CD4-positive, alpha-beta T cell (primary cell): Measurements from ENCODE around the gene CXCR5. TPM values are rescaled to one million over a fixed set of nuclear protein-coding genes. Genes with fewer than 3 reads are reported as not detected.

Source experiments
- ATAC-seq: fragments of 200-7000 bp; cut with Tn5 transposase; one replicate; pipeline ENCODE4 v1.10.0; 2022; ENCODE audit warnings: mild to moderate bottlenecking; ENCODE audit not compliant: poor library complexity
- CTCF ChIA-PET: fragments of 350-600 bp; sonication (Branson Sonifier 250); formaldehyde crosslinking; loops from one replicate; lab custom pipeline; 2021; ENCODE audit warnings: antibody characterized with exemption, inconsistent platforms; lab: Charles Lee
- POLR2A ChIA-PET: fragments of 350-600 bp; sonication (Branson Sonifier 250); formaldehyde crosslinking; loops from one replicate; lab custom pipeline; 2021; ENCODE audit warnings: antibody characterized with exemption, inconsistent platforms; lab: Charles Lee
- DNase-seq, 14 experiments: peaks; one replicate each; pipeline ENCODE4 v3.0.0-alpha.2; 2013 to 2020; ENCODE audit warnings: mixed read lengths in 2 of 14
- H3K27ac ChIP-seq, 2 donors: one replicate each; pipeline versions ENCODE4 v1.5.1 to v1.7.0; 2013; ENCODE audit warnings: low read length in 2 of 2, low read depth in 1 of 2, mild to moderate bottlenecking in 1 of 2
- H3K27me3 ChIP-seq, 2 experiments: 1 replicate in 1 of 2; 2 replicates in 1 of 2; pipeline versions ENCODE4 v1.6.1 to v1.7.0; 2013; ENCODE audit warnings: low read length in 2 of 2, control low read depth in 1 of 2, mild to moderate bottlenecking in 1 of 2, moderate library complexity in 1 of 2; ENCODE audit not compliant: insufficient read depth in 2 of 2, control insufficient read depth in 1 of 2
- H3K36me3 ChIP-seq: one replicate; pipeline ENCODE4 v1.6.1; 2013; ENCODE audit warnings: low read length, control low read depth; ENCODE audit not compliant: insufficient read depth
- H3K4me1 ChIP-seq: one replicate; pipeline ENCODE4 v1.6.1; 2013; ENCODE audit warnings: low read length, control low read depth; ENCODE audit not compliant: insufficient read depth
- H3K4me3 ChIP-seq: one replicate; pipeline ENCODE4 v1.5.1; 2013; ENCODE audit warnings: mild to moderate bottlenecking, low read length, moderate library complexity
- H3K9me3 ChIP-seq, 2 experiments: 1 replicate in 1 of 2; 2 replicates in 1 of 2; pipeline versions ENCODE4 v1.6.1 to v1.7.0; 2013; ENCODE audit warnings: low read length in 2 of 2, mild to moderate bottlenecking in 2 of 2, control low read depth in 1 of 2, moderate library complexity in 1 of 2; ENCODE audit not compliant: control insufficient read depth in 1 of 2, insufficient read depth in 1 of 2
- H3K27ac Mint-ChIP-seq: one replicate; pipeline ENCODE4 v1.8.0; 2020; ENCODE audit warnings: mixed read lengths
- H3K27me3 Mint-ChIP-seq: one replicate; pipeline ENCODE4 v1.8.0; 2021; ENCODE audit warnings: mixed read lengths
- H3K36me3 Mint-ChIP-seq: one replicate; pipeline ENCODE4 v1.8.0; 2021; ENCODE audit warnings: low read depth, mixed read lengths
- H3K4me1 Mint-ChIP-seq: one replicate; pipeline ENCODE4 v1.8.0; 2021; ENCODE audit warnings: low read depth, mixed read lengths
- H3K4me3 Mint-ChIP-seq: one replicate; pipeline ENCODE4 v1.8.0; 2020; ENCODE audit warnings: mild to moderate bottlenecking, mixed read lengths
- H3K9me3 Mint-ChIP-seq: one replicate; pipeline ENCODE4 v1.8.0; 2020; ENCODE audit warnings: mixed read lengths
- intact Hi-C, 2 experiments: fragments of 100-400 bp; cut with DNase I in 1 of 2; cut with micrococcal nuclease in 1 of 2; formaldehyde crosslinking; loops; one replicate each; pipeline versions ENCODE4 v1.15.1 to v1.9.0; 2023 to 2025; cut with DNase I, micrococcal nuclease
- total RNA-seq, 174 experiments: library from RNA in 2 of 174; stranded (reverse) in 2 of 174; gene quantifications; one replicate each; pipeline ENCODE4 v1.2.3 and lab custom pipeline; 2021 to 2026
- TF ChIP-seq, protein P1 (sequence below): fragments of 200-600 bp; IDR thresholded peaks from one replicate; pipeline ENCODE4 v1.8.0; 2022; ENCODE audit warnings: antibody characterized with exemption, mild to moderate bottlenecking

The CXCR5 gene
- total RNA-seq, 2 experiments from 2014 or later: 13.2 to 14.3 TPM

GRCh38 chr11:118915396-118915795, 31.7 kb downstream of the CXCR5 start:
- H3K4me3 ChIP-seq: peak overlapping the region; percentile 54

DNA sequence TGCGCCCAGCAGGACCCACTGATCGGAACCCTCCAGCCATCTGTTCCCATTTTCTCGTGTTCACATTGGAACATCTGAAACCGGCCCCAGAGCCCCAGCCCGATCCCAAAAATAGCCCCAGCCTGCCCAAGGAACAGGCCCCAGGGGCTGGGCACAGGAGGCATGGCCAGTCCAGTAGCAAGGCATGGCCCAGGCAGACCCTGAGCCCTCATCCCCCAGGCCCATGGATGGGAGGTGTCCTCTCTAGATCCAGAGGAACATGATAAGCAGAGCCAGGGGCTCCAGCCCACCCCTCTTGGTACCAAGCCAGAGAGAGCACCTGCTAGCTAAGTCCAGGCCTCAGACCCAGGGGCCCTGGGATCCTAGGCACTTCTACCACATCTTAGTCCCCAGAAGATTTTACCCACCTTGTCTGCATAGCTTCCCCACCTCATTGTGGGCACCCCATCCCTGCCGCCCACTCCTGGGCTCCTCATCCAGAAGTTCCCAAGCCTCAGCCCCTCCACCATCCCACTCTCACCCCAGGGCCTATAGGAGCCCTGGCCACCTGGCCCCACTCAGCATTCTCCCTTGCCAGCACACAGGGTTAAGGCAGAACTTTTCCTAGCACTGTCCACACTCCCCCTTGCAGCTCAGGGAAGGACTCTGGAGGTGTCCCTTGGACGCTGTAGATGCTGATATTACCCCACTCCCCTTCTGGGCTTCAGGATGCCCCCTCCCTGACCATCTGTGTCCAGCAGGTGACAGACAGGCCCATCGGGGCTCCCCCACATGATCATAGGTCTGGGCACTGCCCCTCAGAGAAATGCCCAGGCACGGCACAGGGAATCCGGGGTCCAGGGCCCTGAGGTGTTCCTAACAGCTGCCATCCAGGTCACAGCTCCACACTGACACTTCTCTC, 32.5 kb downstream of the CXCR5 start:
- Histone ChIP-seq H3K4me1 (peaks cover 99% of the 10 kb centered on the region), H3K27ac (peak overlapping the region; percentile 80 to 96), H3K27me3 (no peaks in the 10 kb centered on the region), H3K9me3 (no peaks in the 10 kb centered on the region), H3K4me3 (peak overlapping the region; percentile 11), H3K36me3 (peaks cover 34% of the 10 kb centered on the region)
- no peaks in the 10 kb centered on the region for H3K9me3 Mint-ChIP-seq
- TF ChIP-seq, protein P1, sequence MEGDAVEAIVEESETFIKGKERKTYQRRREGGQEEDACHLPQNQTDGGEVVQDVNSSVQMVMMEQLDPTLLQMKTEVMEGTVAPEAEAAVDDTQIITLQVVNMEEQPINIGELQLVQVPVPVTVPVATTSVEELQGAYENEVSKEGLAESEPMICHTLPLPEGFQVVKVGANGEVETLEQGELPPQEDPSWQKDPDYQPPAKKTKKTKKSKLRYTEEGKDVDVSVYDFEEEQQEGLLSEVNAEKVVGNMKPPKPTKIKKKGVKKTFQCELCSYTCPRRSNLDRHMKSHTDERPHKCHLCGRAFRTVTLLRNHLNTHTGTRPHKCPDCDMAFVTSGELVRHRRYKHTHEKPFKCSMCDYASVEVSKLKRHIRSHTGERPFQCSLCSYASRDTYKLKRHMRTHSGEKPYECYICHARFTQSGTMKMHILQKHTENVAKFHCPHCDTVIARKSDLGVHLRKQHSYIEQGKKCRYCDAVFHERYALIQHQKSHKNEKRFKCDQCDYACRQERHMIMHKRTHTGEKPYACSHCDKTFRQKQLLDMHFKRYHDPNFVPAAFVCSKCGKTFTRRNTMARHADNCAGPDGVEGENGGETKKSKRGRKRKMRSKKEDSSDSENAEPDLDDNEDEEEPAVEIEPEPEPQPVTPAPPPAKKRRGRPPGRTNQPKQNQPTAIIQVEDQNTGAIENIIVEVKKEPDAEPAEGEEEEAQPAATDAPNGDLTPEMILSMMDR: no peak
- ChIA-PET CTCF (interaction anchor here (0.5 to 4.4 kb wide), 4 partner anchors 10 to 155 kb away, joined by 4 to 22 read pairs (median 6); partner anchors contain the start of gene BCL9L), POLR2A (interaction anchor here (1.0 to 10.4 kb wide), 3 partner anchors 21 to 126 kb away, joined by 3 to 157 read pairs (median 4); partner anchors contain the start of gene DDX6)
- H3K36me3 Mint-ChIP-seq: peaks cover 64% of the 10 kb centered on the region
- ATAC-seq (no peak), DNase-seq (peak in 2 of 14 experiments; percentile 3 to 14)
- peaks cover 93% of the 10 kb centered on the region for H3K4me1 Mint-ChIP-seq
- intact Hi-C loops: no loop called here
- H3K4me3 Mint-ChIP-seq: peak overlapping the region; percentile 92
- H3K27ac Mint-ChIP-seq: peak overlapping the region; percentile 100
- H3K27me3 Mint-ChIP-seq: no peaks in the 10 kb centered on the region

More at GRCh38 chr11:118915396-118915795, 31.7 kb downstream of the CXCR5 start:
- intact Hi-C loops: no loop called here
- ChIA-PET CTCF (interaction anchor here (1.2 to 4.4 kb wide), 4 partner anchors 11 to 41 kb away, joined by 4 to 22 read pairs (median 7); partner anchors contain the start of genes BCL9L and UPK2), POLR2A (interaction anchor here (1.2 to 10.4 kb wide), 5 partner anchors 20 to 442 kb away, joined by 3 to 157 read pairs (median 35); partner anchors contain the start of gene DDX6)
- H3K4me3 Mint-ChIP-seq: peak overlapping the region; percentile 87
- peaks cover 29% of the 10 kb centered on the region for H3K36me3 ChIP-seq
- H3K27me3 ChIP-seq: no peaks in the 10 kb centered on the region
- peaks cover 99% of the 10 kb centered on the region for H3K4me1 ChIP-seq
- DNase-seq: peak in 1 of 14 experiments; percentile 18
- no peak for ATAC-seq
- peaks cover 91% of the 10 kb centered on the region for H3K4me1 Mint-ChIP-seq
- H3K9me3 ChIP-seq: no peaks in the 10 kb centered on the region
- H3K27ac ChIP-seq: peak overlapping the region; percentile 80 to 96
- H3K27me3 Mint-ChIP-seq: no peaks in the 10 kb centered on the region
- H3K27ac Mint-ChIP-seq: peak overlapping the region; percentile 100
- H3K9me3 Mint-ChIP-seq: no peaks in the 10 kb centered on the region
- TF ChIP-seq, protein P1: no peak
- peaks cover 59% of the 10 kb centered on the region for H3K36me3 Mint-ChIP-seq

- peak overlapping the region; percentile 11 for H3K4me3 ChIP-seq
- peak in 2 of 14 experiments; percentile 4 to 16 for DNase-seq
Measured at GRCh38 chr11:118916842-118917388, 33.2 kb downstream of the CXCR5 start.

More at GRCh38 chr11:118916842-118917388, 33.2 kb downstream of the CXCR5 start:
- ATAC-seq: no peak
- CTCF ChIA-PET: interaction anchor here (0.5 kb wide), 1 partner anchor 156 kb away, joined by 5 read pairs; no protein-coding TSS in a partner anchor
- Mint-ChIP-seq H3K9me3 (no peaks in the 10 kb centered on the region), H3K27me3 (no peaks in the 10 kb centered on the region), H3K4me1 (peaks cover 89% of the 10 kb centered on the region), H3K36me3 (peaks cover 61% of the 10 kb centered on the region), H3K4me3 (peak overlapping the region; percentile 92), H3K27ac (peak overlapping the region; percentile 100)
- POLR2A ChIA-PET: interaction anchor here (1.0 to 10.4 kb wide), 3 partner anchors 21 to 127 kb away, joined by 3 to 157 read pairs (median 4); partner anchors contain the start of gene DDX6
- TF ChIP-seq, protein P1: no peak
- peaks cover 99% of the 10 kb centered on the region for H3K4me1 ChIP-seq
- peaks cover 34% of the 10 kb centered on the region for H3K36me3 ChIP-seq
- peak overlapping the region; percentile 80 to 96 for H3K27ac ChIP-seq
- no peaks in the 10 kb centered on the region for H3K9me3 ChIP-seq
- intact Hi-C loops: no loop called here
- no peaks in the 10 kb centered on the region for H3K27me3 ChIP-seq
